ENCODE results near the gene JADE1.

Gene JADE1

GRCh38 chr4:128844931-128845330, 35.4 kb downstream of the JADE1 start:
- DNase-seq (ENCODE audit: low read depth): no peak

GRCh38 chr4:128846063-128846462, 36.6 kb downstream of the JADE1 start:
- no peak for DNase-seq (ENCODE audit: low read depth)

- DNase-seq (ENCODE audit: low read depth): no peak
These were observed 37.7 kb downstream of the JADE1 start for GRCh38 chr4:128847082-128847724.

- no peak for DNase-seq (ENCODE audit: low read depth)
These were observed 39.0 kb downstream of the JADE1 start for GRCh38 chr4:128848461-128848860.

- DNase-seq (ENCODE audit: low read depth): no peak
These were observed 40.8 kb downstream of the JADE1 start for GRCh38 chr4:128850252-128850651.

- no peak for DNase-seq (ENCODE audit: low read depth)
These were observed 44.2 kb downstream of the JADE1 start for GRCh38 chr4:128853741-128854140.

GRCh38 chr4:128854433-128854832, 44.9 kb downstream of the JADE1 start:
- no peak for DNase-seq (ENCODE audit: low read depth)

- DNase-seq (ENCODE audit: low read depth): no peak
These were observed 46.1 kb downstream of the JADE1 start for GRCh38 chr4:128855621-128856020.

- no peak for DNase-seq (ENCODE audit: low read depth)
These were observed 46.7 kb downstream of the JADE1 start for GRCh38 chr4:128856246-128856645.

- no peak for DNase-seq (ENCODE audit: low read depth)
These were observed 49.6 kb downstream of the JADE1 start for GRCh38 chr4:128858879-128859671.

- no peak for DNase-seq (ENCODE audit: low read depth)
These were observed 50.6 kb downstream of the JADE1 start for GRCh38 chr4:128859887-128860677.

- DNase-seq (ENCODE audit: low read depth): no peak
These were observed 52.5 kb downstream of the JADE1 start for GRCh38 chr4:128861856-128862518.

- no peak for DNase-seq (ENCODE audit: low read depth)
These were observed 53.3 kb downstream of the JADE1 start for GRCh38 chr4:128862608-128863311.

- peak; percentile 39 for DNase-seq (ENCODE audit: low read depth)
These were observed 54.0 kb downstream of the JADE1 start for GRCh38 chr4:128863312-128864075.

GRCh38 chr4:128865132-128865531, 55.6 kb downstream of the JADE1 start:
- DNase-seq (ENCODE audit: low read depth): no peak

GRCh38 chr4:128866269-128866668, 56.8 kb downstream of the JADE1 start:
- DNase-seq (ENCODE audit: low read depth): no peak

GRCh38 chr4:128866691-128867090, 57.2 kb downstream of the JADE1 start:
- no peak for DNase-seq (ENCODE audit: low read depth)

GRCh38 chr4:128868758-128869157, 59.3 kb downstream of the JADE1 start:
- DNase-seq (ENCODE audit: low read depth): no peak

- no peak for DNase-seq (ENCODE audit: low read depth)
These were observed 60.4 kb downstream of the JADE1 start for GRCh38 chr4:128869776-128870509.

GRCh38 chr4:128871948-128872347, 62.4 kb downstream of the JADE1 start:
- no peak for DNase-seq (ENCODE audit: low read depth)

Data from stimulated activated CD8-positive, alpha-beta memory T cell treated with anti-CD3 and anti-CD28 coated beads, Interleukin-15, amount 100 ng/mL, for 24 hours (primary cell).